Iris pigment epithelial cell (primary cell): Measurements from ENCODE around the gene TLE1.

Experiments used
- DNase-seq: peaks from one replicate; pipeline ENCODE4 v3.0.0-alpha.2; 2011; ENCODE audit warnings: low read depth

Gene TLE1

GRCh38 chr9:81549500-81550206, 139.7 kb downstream of the TLE1 start:
- DNase-seq, result no peak

- DNase-seq, result no peak
These were observed 140.4 kb downstream of the TLE1 start for GRCh38 chr9:81548911-81549310.

DNA sequence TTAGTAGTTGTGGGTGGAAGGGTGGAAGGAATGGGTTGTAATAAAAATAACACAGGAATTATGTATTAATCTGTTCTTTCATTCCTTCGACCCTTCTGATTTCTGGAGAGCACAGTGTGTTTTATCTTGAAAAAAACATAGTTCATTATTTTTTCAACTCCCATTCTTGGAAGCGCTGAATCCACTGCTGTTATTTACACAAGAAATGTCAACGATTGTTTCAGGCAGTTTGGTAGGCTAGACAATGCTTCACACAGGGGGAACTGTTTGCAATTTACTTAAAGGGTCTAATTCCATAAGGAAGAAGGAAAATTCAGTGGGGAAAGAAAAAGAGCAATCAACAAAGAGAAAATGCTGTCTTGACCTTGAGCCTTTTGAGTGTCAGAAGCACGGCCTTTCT, 142.9 kb downstream of the TLE1 start:
- DNase-seq, result no peak

DNA sequence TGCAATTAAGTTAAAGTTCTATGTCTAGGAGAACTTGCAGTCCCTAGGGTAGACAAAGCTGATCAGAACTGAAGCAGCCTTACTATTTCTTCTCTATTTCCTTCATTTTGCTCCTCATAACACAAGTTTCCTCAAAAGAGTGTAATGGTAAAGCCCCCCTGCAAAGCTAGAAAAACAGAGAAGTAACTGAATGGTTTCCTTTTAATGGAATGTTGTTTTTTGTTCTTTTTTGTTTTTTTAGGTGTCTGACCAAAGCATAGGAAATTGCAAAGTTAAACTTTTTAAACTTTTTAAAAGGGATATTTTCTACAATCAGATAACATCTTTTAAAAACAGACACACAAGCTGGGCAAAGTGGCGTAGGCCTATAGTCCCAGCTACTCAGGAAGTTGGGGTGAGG, 145.7 kb downstream of the TLE1 start:
- no peak for DNase-seq

DNA sequence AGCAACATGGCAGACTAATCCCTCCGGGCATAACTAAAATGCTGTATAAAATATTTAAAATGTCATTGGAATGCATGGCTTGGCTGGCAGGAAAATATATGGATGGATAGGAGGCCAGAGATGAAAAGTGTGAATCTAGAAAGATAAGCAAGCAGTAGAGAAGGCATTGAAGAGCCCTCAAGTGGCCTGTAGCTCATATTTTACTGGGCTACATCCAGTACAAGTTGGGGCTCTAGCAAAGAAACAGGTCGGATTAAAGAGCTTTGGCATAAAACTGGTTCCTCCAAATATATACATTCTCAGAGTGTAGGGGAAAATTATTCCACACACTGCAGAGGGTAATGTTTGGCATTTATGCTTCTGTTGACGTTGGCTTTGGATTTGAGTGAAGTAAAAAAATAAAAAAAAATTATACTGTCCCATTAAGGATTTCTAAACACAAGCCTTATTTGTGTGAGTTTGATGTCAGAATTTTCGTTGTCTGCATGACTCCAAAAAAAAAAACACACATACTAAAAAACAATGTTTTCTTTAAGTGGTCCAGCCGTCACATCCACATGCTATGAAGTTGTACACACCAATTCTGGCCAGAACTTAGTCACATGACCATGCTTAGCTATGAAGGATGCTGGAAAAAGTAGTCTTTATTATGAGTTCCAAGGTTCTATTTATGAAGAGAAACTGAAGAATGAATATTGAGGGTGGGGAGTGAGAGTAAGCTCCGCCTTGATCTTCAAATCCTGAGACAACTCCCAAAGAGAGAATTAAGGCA, 147.0 kb downstream of the TLE1 start:
- DNase-seq, result no peak

DNA sequence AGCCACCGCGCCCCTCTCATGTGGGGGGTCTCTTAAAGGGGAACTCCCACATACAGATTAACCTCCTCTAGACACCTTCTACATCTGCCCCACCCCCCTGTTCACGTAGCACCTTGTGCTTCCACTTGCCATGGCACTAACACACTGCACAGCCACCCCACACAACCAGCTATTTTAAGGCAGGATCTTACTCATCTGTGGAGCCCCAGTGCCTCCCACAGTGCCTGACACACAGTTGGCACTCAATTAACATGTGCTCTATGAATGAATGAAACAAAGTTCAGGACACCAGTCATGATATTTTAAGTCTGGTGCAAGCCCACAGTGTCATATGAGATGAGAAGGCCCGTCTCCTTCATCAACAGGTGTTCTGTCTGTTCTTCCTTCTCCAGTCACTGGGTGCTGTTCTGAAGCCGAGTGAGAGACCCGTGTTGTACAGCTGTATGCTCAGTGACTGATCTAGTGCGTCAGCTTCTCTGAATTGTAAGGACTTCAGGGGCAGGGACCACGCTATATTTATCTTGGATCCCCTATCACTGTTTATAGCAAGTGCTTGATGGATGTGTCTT, 149.1 kb downstream of the TLE1 start:
- DNase-seq, result no peak

DNA sequence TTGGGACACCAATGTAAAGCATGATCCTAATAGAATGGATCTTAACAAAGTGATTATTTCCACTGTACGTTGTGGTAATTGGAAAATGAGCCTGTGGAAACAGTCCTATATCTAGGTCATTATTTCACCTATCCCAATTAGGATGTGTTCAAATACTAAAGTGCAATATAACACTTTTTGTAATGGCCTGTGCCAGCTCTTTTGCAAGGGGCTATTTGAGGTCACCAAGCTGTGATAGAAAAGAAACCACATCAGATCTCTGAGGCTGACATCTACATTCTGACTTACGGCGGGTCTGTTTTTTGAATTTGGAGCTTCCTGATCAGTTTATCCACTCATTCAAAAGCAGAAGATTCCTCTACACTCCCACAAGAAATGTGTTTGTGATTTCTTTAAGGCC, 150.0 kb downstream of the TLE1 start:
- DNase-seq, result no peak

DNA sequence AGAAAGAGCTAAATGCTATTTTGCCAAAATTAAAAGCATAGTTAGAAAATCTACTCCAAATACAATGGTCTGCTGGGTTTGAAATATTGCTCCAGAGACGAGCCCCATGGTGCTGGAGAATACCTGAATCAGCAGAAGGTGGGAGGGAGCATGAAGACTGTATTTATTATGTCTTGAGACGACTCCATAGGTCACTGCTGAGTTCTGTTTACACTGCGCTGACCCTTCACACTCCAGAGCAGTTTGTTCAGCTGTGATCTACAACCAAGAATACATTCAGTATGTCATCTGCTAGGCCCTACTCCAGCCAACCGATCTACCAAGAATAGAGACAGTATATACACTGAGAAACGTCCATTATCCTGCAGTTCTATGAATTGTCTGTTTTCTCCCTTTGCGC, 150.5 kb downstream of the TLE1 start:
- no peak for DNase-seq

GRCh38 chr9:81537964-81538363, 151.4 kb downstream of the TLE1 start:
- no peak for DNase-seq

- DNase-seq, result no peak
These were observed 152.9 kb downstream of the TLE1 start for GRCh38 chr9:81536242-81537025.

- DNase-seq, result peak; percentile 95
These were observed 153.7 kb downstream of the TLE1 start for GRCh38 chr9:81535542-81536241.

DNA sequence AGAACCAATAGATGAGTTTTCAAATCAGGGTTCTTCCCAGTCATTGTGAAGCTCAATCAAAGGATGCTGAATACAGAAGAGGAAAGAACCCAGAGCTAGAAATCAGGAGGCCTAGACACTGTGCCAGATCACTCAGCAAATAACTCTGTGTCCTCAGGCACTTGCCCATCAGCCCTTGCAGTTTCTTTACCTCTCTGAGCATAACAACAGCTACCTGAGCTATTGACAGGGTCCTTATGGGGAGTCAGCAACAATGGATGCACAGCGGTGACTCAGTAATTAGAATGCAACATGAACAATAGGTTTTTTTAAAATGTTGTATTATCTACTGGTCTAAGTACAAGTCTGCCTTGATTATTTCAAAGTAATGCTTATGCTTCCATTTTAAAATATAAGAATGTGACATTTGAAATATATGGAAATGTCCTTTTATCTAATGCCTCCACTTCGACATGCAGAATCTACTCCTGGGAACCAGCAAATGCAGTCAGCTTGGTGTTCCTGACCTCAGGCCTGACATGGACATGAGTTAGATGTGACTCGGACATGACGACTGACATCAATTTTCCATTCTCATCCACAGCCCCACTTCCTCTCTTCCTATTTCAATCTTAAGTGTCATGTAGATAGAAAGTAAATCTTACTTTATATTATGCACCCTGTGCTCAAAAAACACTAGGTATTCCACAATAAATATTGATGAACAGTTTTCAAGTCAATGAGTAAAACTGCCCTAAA, 155.0 kb downstream of the TLE1 start:
- no peak for DNase-seq
